GM12872 (cell line): ENCODE results near the gene SIX2.

Source experiments
- CTCF ChIP-seq: IDR thresholded peaks from 3 replicates; pipeline ENCODE4 v1.5.1; 2011; ENCODE audit warnings: low read depth, mild to moderate bottlenecking, low read length, moderate library complexity; ENCODE audit not compliant: insufficient read depth

Gene SIX2

GRCh38 chr2:44997963-44998362, 11.3 kb downstream of the SIX2 start:
- no peak for TF ChIP-seq CTCF

DNA sequence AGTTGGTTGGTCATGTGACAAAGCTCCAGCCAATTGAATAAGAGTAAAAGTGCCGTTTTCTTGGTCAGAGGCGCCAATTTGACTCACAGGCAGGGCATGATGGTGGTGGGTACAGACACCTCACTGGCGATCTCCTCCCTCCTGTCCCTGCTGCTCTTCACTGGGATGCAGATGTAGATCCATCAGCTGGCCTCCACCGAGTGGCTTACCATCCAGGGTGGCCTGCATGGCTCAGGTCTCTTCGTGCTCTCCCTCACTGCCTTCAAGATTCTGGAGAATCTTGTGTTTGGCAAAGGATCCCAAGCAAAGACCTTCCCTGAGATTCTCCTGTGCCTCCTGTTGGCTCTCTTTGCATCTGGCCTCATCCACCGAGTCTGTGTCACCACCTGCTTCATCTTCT, 12.9 kb downstream of the SIX2 start:
- TF ChIP-seq CTCF: no peak

DNA sequence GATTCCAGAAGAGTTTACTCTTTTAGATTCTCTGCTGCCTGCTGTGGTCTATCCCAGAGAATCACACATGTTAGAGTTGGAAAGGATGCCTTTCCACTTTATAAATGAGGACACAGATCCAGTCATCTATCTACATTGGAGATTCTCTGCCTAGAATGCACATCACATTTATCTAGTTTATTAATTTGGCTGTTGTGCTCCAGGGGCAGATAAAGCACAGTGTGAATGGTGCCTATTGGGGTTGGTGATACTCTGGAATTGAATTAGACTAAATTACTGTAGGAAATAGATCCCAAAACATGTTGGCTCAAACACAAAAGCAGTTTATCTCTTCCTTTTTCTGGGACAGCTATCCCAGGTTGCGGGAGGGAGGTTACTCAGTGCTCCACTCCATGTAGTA, 14.9 kb downstream of the SIX2 start:
- TF ChIP-seq CTCF: no peak

GRCh38 chr2:44989176-44989575, 20.1 kb downstream of the SIX2 start:
- TF ChIP-seq CTCF: no peak

- no peak for TF ChIP-seq CTCF
Observed at GRCh38 chr2:44983836-44984604, 25.2 kb downstream of the SIX2 start.

GRCh38 chr2:44981714-44982108, 27.5 kb downstream of the SIX2 start:
- peak; percentile 90 for TF ChIP-seq CTCF

GRCh38 chr2:44980751-44981713, 28.2 kb downstream of the SIX2 start:
- TF ChIP-seq CTCF: no peak
